HEK293 (cell line): ENCODE results near the gene ARHGAP6.

Experiments used
- CTCF ChIA-PET: fragments of 350-600 bp; formaldehyde crosslinking; extraction: SDS; loops from one replicate; lab custom pipeline; 2021; ENCODE audit warnings: antibody characterized with exemption; lab: Yijun Ruan, JAX
- POLR2A ChIA-PET: fragments of 300-600 bp; formaldehyde crosslinking; extraction: SDS; loops from one replicate; lab custom pipeline; 2020; ENCODE audit warnings: antibody characterized with exemption, inconsistent platforms; lab: Yijun Ruan, JAX
- H3K27ac ChIP-seq: fragments of 200-500 bp; sonication (Bioruptor generic); 2 replicates; pipeline ENCODE4 v1.5.1; 2014; ENCODE audit warnings: low read depth, low read length, control low read depth, inconsistent platforms; ENCODE audit errors: extremely low read depth
- H3K36me3 ChIP-seq, 2 experiments: fragments of 200-500 bp in 1 of 2; sonication (Bioruptor generic) in 1 of 2; 1 replicate in 1 of 2; 2 replicates in 1 of 2; pipeline ENCODE4 v1.5.1; 2014 to 2017; ENCODE audit warnings: inconsistent platforms in 2 of 2, low read length in 2 of 2; ENCODE audit not compliant: control insufficient read depth in 2 of 2, insufficient read depth in 1 of 2
- H3K4me1 ChIP-seq: fragments of 200-500 bp; sonication (Bioruptor generic); 2 replicates; pipeline ENCODE4 v1.5.1; 2014; ENCODE audit warnings: mild to moderate bottlenecking, low read length, inconsistent platforms; ENCODE audit not compliant: control insufficient read depth, insufficient read depth
- H3K4me3 ChIP-seq: 2 replicates; pipeline ENCODE4 v1.5.1; 2011; ENCODE audit warnings: low read depth, mild to moderate bottlenecking, control low read depth, low read length, moderate library complexity
- H3K9me3 ChIP-seq: fragments of 200-500 bp; sonication (Bioruptor generic); 2 replicates; pipeline ENCODE4 v1.5.1; 2014; ENCODE audit warnings: low read depth, low read length, inconsistent platforms; ENCODE audit not compliant: control insufficient read depth, insufficient read depth
- GLIS1 ChIP-seq: fragments of 450-650 bp; formaldehyde crosslinking; IDR thresholded peaks from 2 replicates; pipeline ENCODE4 v1.5.1; 2016; ENCODE audit warnings: missing biosample characterization, missing genetic modification characterization
- INSM2 ChIP-seq: fragments of 450-650 bp; formaldehyde crosslinking; IDR thresholded peaks from 2 replicates; pipeline ENCODE4 v1.5.1; 2016; ENCODE audit warnings: missing biosample characterization, missing genetic modification characterization
- MEIS1 ChIP-seq: sonication (generic); formaldehyde crosslinking; IDR thresholded peaks from 2 replicates; pipeline ENCODE4 v1.8.1; 2022; ENCODE audit warnings: missing genetic modification reagents, mild to moderate bottlenecking, borderline replicate concordance
- MZF1 ChIP-seq: fragments of 450-650 bp; formaldehyde crosslinking; IDR thresholded peaks from 2 replicates; pipeline ENCODE4 v1.5.1; 2017; ENCODE audit warnings: missing biosample characterization, missing genetic modification characterization, borderline replicate concordance
- PRDM2 ChIP-seq: fragments of 450-650 bp; formaldehyde crosslinking; IDR thresholded peaks from 2 replicates; pipeline ENCODE4 v1.5.1; 2016; ENCODE audit warnings: missing biosample characterization, missing genetic modification characterization, borderline replicate concordance
- SCRT2 ChIP-seq: fragments of 450-650 bp; formaldehyde crosslinking; IDR thresholded peaks from 2 replicates; pipeline ENCODE4 v1.5.1; 2016; ENCODE audit warnings: missing biosample characterization, missing genetic modification characterization
- ZBTB11 ChIP-seq: fragments of 450-650 bp; formaldehyde crosslinking; conservative IDR thresholded peaks from 2 replicates; pipeline ENCODE4 v1.5.1; 2016; ENCODE audit warnings: low read depth, missing biosample characterization, missing genetic modification characterization
- ZBTB44 ChIP-seq: fragments of 450-650 bp; IDR thresholded peaks from 2 replicates; pipeline ENCODE4 v1.5.1; 2018; ENCODE audit warnings: missing biosample characterization, mild to moderate bottlenecking, missing genetic modification characterization
- ZIC2 ChIP-seq: fragments of 450-650 bp; formaldehyde crosslinking; IDR thresholded peaks from 2 replicates; pipeline ENCODE4 v1.5.1; 2016; ENCODE audit warnings: missing biosample characterization, missing genetic modification characterization
- ZNF214 ChIP-seq: fragments of 450-650 bp; formaldehyde crosslinking; IDR thresholded peaks from 2 replicates; pipeline ENCODE4 v1.5.1; 2017; ENCODE audit warnings: missing biosample characterization, mild to moderate bottlenecking, missing genetic modification characterization, borderline replicate concordance
- ZNF335 ChIP-seq: fragments of 450-650 bp; formaldehyde crosslinking; conservative IDR thresholded peaks from 2 replicates; pipeline ENCODE4 v1.5.1; 2016; ENCODE audit warnings: missing biosample characterization, missing genetic modification characterization
- ZNF426 ChIP-seq: fragments of 450-650 bp; formaldehyde crosslinking; IDR thresholded peaks from 2 replicates; pipeline ENCODE4 v1.5.1; 2017; ENCODE audit warnings: missing biosample characterization, missing genetic modification characterization, mild to moderate bottlenecking, inconsistent platforms, moderate library complexity
- ZNF560 ChIP-seq: fragments of 450-650 bp; formaldehyde crosslinking; IDR thresholded peaks from 2 replicates; pipeline ENCODE4 v1.5.1; 2017; ENCODE audit warnings: missing biosample characterization, missing genetic modification characterization, borderline replicate concordance
- ZNF585B ChIP-seq: fragments of 450-650 bp; formaldehyde crosslinking; IDR thresholded peaks from 2 replicates; pipeline ENCODE4 v1.5.1; 2016; ENCODE audit warnings: missing biosample characterization, missing genetic modification characterization
- ZNF837 ChIP-seq: fragments of 450-650 bp; formaldehyde crosslinking; IDR thresholded peaks from 2 replicates; pipeline ENCODE4 v1.5.1; 2016; ENCODE audit warnings: missing biosample characterization, missing genetic modification characterization
- TF ChIP-seq, protein P1 (sequence below): fragments of 450-650 bp; formaldehyde crosslinking; conservative IDR thresholded peaks from 2 replicates; pipeline ENCODE4 v1.5.1; 2016; ENCODE audit warnings: low read depth, missing biosample characterization, missing genetic modification characterization

The ARHGAP6 gene

GRCh38 chrX:11214346-11215190 is 451.2 kb downstream of the ARHGAP6 start:
- Histone ChIP-seq H3K27ac (no peak overlapping the region), H3K36me3 (no peaks in the 10 kb centered on the region), H3K4me3 (no peak overlapping the region), H3K4me1 (no peaks in the 10 kb centered on the region), H3K9me3 (no peaks in the 10 kb centered on the region)
- POLR2A ChIA-PET: no interaction called here
- CTCF ChIA-PET: no interaction called here
- no peak for TF ChIP-seq MZF1 (tag by site-specific recombination)
- no peak for TF ChIP-seq GLIS1 (tag by site-specific recombination)
- TF ChIP-seq, protein P1, sequence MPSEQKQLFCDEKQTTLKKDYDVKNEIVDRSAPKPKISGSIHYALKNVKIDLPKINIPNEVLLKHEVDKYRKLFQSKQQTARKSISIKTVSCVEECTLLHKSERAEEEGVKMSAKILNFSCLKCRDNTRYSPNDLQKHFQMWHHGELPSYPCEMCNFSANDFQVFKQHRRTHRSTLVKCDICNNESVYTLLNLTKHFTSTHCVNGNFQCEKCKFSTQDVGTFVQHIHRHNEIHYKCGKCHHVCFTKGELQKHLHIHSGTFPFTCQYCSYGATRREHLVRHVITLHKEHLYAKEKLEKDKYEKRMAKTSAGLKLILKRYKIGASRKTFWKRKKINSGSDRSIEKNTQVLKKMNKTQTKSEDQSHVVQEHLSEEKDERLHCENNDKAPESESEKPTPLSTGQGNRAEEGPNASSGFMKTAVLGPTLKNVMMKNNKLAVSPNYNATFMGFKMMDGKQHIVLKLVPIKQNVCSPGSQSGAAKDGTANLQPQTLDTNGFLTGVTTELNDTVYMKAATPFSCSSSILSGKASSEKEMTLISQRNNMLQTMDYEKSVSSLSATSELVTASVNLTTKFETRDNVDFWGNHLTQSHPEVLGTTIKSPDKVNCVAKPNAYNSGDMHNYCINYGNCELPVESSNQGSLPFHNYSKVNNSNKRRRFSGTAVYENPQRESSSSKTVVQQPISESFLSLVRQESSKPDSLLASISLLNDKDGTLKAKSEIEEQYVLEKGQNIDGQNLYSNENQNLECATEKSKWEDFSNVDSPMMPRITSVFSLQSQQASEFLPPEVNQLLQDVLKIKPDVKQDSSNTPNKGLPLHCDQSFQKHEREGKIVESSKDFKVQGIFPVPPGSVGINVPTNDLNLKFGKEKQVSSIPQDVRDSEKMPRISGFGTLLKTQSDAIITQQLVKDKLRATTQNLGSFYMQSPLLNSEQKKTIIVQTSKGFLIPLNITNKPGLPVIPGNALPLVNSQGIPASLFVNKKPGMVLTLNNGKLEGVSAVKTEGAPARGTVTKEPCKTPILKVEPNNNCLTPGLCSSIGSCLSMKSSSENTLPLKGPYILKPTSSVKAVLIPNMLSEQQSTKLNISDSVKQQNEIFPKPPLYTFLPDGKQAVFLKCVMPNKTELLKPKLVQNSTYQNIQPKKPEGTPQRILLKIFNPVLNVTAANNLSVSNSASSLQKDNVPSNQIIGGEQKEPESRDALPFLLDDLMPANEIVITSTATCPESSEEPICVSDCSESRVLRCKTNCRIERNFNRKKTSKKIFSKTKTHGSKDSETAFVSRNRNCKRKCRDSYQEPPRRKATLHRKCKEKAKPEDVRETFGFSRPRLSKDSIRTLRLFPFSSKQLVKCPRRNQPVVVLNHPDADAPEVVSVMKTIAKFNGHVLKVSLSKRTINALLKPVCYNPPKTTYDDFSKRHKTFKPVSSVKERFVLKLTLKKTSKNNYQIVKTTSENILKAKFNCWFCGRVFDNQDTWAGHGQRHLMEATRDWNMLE: no peak
- no peak for TF ChIP-seq ZNF560 (tag by site-specific recombination)
- TF ChIP-seq MEIS1: no peak
- no peak for TF ChIP-seq ZNF426 (tag by site-specific recombination)
- TF ChIP-seq ZBTB44 (tag by site-specific recombination): no peak
- TF ChIP-seq ZNF837 (tag by site-specific recombination): no peak
- no peak for TF ChIP-seq PRDM2
- TF ChIP-seq ZNF335 (tag by site-specific recombination): no peak

GRCh38 chrX:11212741-11213140 is 453.0 kb downstream of the ARHGAP6 start:
- CTCF ChIA-PET: no interaction called here
- Histone ChIP-seq H3K4me3 (no peak overlapping the region), H3K9me3 (no peaks in the 10 kb centered on the region), H3K4me1 (no peaks in the 10 kb centered on the region), H3K27ac (no peak overlapping the region), H3K36me3 (no peaks in the 10 kb centered on the region)
- POLR2A ChIA-PET: no interaction called here
- TF ChIP-seq ZNF214 (tag by site-specific recombination) (no peak), ZIC2 (tag by site-specific recombination) (no peak), INSM2 (tag by site-specific recombination) (no peak), ZNF585B (tag by site-specific recombination) (no peak), SCRT2 (no peak), ZBTB11 (tag by site-specific recombination) (no peak)
